ENCODE data around the gene NFATC2.

NFATC2 gene

GRCh38 chr20:51429144-51429482 is 113.4 kb downstream of the NFATC2 start:
- H3K27me3 ChIP-seq (ENCODE audit: insufficient read depth, poor library complexity, severe bottlenecking) = no peaks in the 10 kb centered on the region
- DNase-seq (ENCODE audit: low read depth in 1 of 2, low spot score in 1 of 2) = no peak
- no peak overlapping the region for H3K27ac ChIP-seq (replicated peaks)
- no peak overlapping the region for H3K4me3 ChIP-seq (replicated peaks; ENCODE audit: insufficient read depth, low read length)
- TF ChIP-seq SPI1 (IDR thresholded peaks at IDR 0.05; ENCODE audit: borderline replicate concordance, low read depth) (no peak), REST (IDR thresholded peaks at IDR 0.05; ENCODE audit: insufficient replicate concordance, low read depth) (no peak), GABPA (IDR thresholded peaks at IDR 0.05; ENCODE audit: low read depth) (no peak), CTCF (IDR thresholded peaks at IDR 0.05; ENCODE audit: insufficient read depth, low read length) (no peak), POLR2AphosphoS5 (IDR thresholded peaks at IDR 0.05; ENCODE audit: low read depth) (no peak)

- no peak overlapping the region for H3K4me3 ChIP-seq (replicated peaks; ENCODE audit: insufficient read depth, low read length)
- no peak overlapping the region for H3K27ac ChIP-seq (replicated peaks)
- TF ChIP-seq CTCF (IDR thresholded peaks at IDR 0.05; ENCODE audit: insufficient read depth, low read length) = no peak
- no peak for TF ChIP-seq SPI1 (IDR thresholded peaks at IDR 0.05; ENCODE audit: borderline replicate concordance, low read depth)
- TF ChIP-seq GABPA (IDR thresholded peaks at IDR 0.05; ENCODE audit: low read depth) = no peak
- no peak for TF ChIP-seq REST (IDR thresholded peaks at IDR 0.05; ENCODE audit: insufficient replicate concordance, low read depth)
- TF ChIP-seq POLR2AphosphoS5 (IDR thresholded peaks at IDR 0.05; ENCODE audit: low read depth) = no peak
- DNase-seq (ENCODE audit: low read depth in 1 of 2, low spot score in 1 of 2) = peak in 1 of 2 experiments; percentile 21
- no peaks in the 10 kb centered on the region for H3K27me3 ChIP-seq (ENCODE audit: insufficient read depth, poor library complexity, severe bottlenecking)
These were observed 113.9 kb downstream of the NFATC2 start for GRCh38 chr20:51428401-51429143.

- TF ChIP-seq REST (IDR thresholded peaks at IDR 0.05; ENCODE audit: insufficient replicate concordance, low read depth) = no peak
- H3K27me3 ChIP-seq (ENCODE audit: insufficient read depth, poor library complexity, severe bottlenecking) = no peaks in the 10 kb centered on the region
- H3K4me3 ChIP-seq (replicated peaks; ENCODE audit: insufficient read depth, low read length) = no peak overlapping the region
- DNase-seq (ENCODE audit: low read depth in 1 of 2, low spot score in 1 of 2) = no peak
- no peak overlapping the region for H3K27ac ChIP-seq (replicated peaks)
These were observed 114.7 kb downstream of the NFATC2 start for GRCh38 chr20:51427651-51428291.

Data from HL-60 (cell line).